ENCODE results near the gene ETV1.
A peak's percentile ranks its signal among the peaks of the same experiment; 100 is the strongest.

ETV1 gene

DNA sequence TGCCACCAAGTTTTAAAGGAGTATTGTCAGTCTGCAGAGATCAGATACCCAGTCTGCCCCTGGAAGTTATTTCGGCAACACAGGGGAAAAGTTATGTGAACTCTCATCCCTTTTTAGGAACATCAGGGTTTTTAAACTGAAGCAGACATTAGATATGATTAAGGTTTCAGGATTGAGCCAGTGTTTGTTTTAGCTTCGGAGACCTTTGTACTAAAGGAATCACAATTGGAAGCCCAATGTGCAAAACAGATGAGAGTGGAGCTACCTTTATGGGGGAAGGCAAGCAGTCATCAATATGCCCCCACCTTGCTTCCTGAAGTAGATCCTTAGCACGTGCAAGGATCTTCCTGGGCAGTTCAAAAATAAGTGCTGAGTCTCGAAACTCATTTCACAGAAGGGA is 39.5 kb downstream of the ETV1 start:
- peak overlapping the region; percentile 28; the same call in 1 of the 2 replicates for H3K27ac ChIP-seq
- TF ChIP-seq, protein P1, sequence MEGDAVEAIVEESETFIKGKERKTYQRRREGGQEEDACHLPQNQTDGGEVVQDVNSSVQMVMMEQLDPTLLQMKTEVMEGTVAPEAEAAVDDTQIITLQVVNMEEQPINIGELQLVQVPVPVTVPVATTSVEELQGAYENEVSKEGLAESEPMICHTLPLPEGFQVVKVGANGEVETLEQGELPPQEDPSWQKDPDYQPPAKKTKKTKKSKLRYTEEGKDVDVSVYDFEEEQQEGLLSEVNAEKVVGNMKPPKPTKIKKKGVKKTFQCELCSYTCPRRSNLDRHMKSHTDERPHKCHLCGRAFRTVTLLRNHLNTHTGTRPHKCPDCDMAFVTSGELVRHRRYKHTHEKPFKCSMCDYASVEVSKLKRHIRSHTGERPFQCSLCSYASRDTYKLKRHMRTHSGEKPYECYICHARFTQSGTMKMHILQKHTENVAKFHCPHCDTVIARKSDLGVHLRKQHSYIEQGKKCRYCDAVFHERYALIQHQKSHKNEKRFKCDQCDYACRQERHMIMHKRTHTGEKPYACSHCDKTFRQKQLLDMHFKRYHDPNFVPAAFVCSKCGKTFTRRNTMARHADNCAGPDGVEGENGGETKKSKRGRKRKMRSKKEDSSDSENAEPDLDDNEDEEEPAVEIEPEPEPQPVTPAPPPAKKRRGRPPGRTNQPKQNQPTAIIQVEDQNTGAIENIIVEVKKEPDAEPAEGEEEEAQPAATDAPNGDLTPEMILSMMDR (conservative IDR thresholded peaks at IDR 0.05) = no peak
- no peak for TF ChIP-seq ZFX (IDR thresholded peaks at IDR 0.05)

DNA sequence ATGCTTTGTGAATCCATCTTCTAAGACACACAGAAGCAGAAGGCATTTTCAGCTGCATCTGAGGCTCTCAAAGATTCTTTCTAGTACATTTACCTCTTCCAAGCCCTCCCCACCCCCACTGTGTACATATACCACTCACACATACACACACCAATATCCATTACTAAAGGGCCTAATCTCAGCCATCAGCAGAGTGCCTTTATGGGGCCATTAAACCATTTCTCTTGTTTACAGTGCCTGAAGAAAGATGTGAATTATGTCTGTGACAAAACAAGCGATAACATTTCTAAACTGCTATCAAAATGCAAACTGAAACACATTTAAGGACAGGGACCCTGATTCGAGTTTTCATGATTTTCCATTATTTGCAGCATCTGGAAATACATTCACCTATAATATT is 40.0 kb downstream of the ETV1 start:
- TF ChIP-seq, protein P1 (conservative IDR thresholded peaks at IDR 0.05) = no peak
- no peak for TF ChIP-seq ZFX (IDR thresholded peaks at IDR 0.05)
- no peak overlapping the region for H3K27ac ChIP-seq

DNA sequence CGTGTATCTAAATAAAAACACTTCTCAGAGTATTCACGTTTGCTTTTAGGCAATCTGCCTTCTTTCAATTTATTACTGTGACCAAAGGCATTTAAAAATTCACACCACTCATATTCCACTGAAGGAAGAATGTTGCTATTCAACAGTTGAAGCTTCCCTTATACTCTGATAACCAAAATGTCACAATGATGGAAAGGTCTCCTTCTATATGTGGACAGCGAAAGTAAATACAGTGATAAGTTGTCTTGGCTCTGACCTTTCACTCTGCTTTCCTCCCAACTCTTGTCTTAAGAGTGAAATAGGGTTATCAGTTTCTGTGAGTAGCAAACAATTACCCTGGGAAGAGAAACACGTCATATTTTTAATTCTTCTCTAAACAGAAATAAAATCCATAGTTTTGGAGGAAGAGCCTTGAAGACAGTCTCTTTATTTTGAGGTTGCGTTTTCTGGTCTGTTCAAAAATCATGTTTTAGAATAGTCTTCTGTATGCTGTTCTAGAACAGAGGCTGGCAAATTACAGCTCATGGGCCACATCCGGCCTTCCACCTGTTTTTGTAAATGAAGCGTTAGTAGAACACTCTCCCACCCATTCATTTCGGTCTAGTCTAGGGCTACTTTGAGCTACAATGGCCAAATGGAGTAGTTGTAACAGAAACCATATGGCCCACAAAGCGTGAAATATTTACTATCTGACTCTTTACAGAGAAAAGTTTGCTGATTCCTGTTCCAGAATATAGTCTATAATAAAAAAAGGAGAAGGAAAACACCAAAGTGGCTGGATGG is 41.3 kb downstream of the ETV1 start:
- no peak overlapping the region for H3K27ac ChIP-seq
- no peak for TF ChIP-seq ZFX (IDR thresholded peaks at IDR 0.05)
- TF ChIP-seq, protein P1 (conservative IDR thresholded peaks at IDR 0.05) = no peak

DNA sequence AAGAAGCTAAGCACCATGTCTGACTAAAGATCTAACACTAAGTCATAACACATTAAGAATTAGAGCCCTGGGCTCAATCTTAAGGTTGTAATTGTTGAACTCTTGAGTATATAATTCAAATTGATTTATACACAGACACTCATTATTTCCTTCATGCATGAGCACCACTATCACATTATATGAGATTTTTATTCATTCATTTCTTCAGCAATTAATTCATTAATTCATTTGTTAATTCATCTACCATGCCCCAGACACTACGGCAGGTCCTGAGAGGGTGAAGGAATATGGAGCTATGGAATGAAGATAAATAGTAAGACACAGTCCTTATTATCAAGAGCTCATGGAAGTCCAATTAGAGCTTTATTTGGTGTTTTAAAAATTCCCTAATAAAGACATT is 41.9 kb downstream of the ETV1 start:
- TF ChIP-seq, protein P1 (conservative IDR thresholded peaks at IDR 0.05) = no peak
- TF ChIP-seq ZFX (IDR thresholded peaks at IDR 0.05) = no peak
- H3K27ac ChIP-seq = no peak overlapping the region

DNA sequence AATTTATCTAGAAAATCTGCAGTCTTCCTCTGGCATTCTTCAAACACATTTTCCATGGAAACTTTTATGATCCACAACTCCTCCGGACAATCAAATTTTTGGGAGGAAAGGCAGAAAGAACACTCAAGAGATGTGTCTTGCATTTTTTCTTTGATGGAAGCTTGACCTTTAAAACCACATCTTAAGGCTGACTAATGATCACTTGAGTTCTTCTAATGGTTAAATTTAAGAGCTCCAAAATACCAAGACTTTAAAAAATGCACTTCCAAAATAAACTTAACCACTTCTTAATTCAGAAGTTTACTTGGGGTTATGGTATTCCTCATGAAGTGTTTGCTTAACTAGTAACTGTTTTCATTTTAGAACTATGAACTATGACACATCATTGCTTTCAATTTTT is 43.3 kb downstream of the ETV1 start:
- TF ChIP-seq ZFX (IDR thresholded peaks at IDR 0.05) = no peak
- TF ChIP-seq, protein P1 (conservative IDR thresholded peaks at IDR 0.05) = no peak
- no peak overlapping the region for H3K27ac ChIP-seq

DNA sequence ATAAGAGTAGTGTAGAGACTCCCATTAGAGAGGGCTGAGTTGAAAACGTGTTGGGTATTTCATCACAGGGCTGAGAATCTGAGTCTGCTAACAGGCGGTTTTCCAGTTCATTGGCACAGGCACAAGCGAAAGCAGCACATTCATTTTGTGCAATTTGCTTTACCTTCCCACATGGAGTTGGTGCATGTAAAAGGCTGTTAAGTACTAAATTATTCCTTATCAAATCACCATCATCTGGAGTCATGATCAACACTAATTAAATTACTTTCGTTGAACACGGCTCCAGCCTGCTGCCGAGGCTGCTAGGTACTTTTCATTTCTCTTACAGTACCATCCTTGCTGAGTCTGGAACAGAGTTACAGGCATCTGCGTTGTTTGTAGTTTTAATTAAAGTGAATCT is 43.8 kb downstream of the ETV1 start:
- no peak overlapping the region for H3K27ac ChIP-seq
- TF ChIP-seq, protein P1 (conservative IDR thresholded peaks at IDR 0.05) = no peak
- no peak for TF ChIP-seq ZFX (IDR thresholded peaks at IDR 0.05)

DNA sequence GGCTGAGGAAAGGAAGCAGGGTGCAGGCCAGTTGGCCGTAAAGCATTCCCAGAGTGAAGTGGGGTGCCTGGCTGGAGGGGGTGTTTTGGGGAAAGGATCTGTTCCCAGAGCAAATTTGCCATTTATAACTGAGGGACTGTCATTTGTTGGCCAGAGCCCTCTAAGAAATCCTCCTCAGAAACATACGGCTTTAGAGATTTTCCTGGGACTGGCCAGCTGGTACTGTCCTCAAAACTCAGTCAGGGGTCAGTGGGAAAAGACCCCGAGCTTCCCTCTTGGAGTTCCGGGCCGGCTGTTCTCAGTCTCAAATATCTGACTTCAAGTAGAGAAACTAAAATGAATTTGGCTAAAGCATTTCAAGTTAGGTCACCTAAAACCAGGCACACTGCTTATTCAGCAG is 55.9 kb downstream of the ETV1 start:
- H3K27ac ChIP-seq = no peak overlapping the region
- TF ChIP-seq ZFX (IDR thresholded peaks at IDR 0.05) = no peak
- TF ChIP-seq, protein P1 (conservative IDR thresholded peaks at IDR 0.05) = no peak
